NCI-H524 (cell line): ENCODE measurements around the gene STIMATE.

Source experiments
- DNase-seq, 2 experiments: peaks; one replicate each; lab custom pipeline; 2025; lab: John Stamatoyannopoulos, UW

STIMATE gene

GRCh38 chr3:52897130-52898122 lies at the start of gene STIMATE:
STIMATE (minus strand) TSS chr3:52897548; CDS start chr3:52897450, 98 bp downstream.
- peak; percentile 29 to 69 for DNase-seq

DNA sequence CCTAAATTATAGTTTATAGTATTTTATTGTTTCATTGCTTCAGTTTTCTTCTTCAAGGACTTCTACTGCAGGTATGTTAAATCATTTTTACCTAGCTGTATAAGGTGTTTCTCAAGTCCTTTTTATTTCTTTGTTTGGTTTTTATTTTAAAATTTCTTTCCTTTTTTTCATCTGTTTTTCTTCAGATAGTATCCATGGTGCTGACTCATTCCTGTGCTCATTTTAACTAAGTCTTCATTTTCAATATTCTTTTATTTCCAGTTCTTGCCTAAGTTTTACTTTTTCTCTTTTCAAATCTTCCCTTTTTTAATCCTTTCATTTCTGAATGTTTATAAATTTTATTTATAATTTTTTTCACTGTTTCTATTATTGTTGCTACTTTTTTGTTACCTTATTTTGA lies 42.3 kb upstream of the STIMATE start:
- DNase-seq = no peak

GRCh38 chr3:52934630-52935530 lies 37.5 kb upstream of the STIMATE start:
- peak; percentile 30 to 72 for DNase-seq

DNA sequence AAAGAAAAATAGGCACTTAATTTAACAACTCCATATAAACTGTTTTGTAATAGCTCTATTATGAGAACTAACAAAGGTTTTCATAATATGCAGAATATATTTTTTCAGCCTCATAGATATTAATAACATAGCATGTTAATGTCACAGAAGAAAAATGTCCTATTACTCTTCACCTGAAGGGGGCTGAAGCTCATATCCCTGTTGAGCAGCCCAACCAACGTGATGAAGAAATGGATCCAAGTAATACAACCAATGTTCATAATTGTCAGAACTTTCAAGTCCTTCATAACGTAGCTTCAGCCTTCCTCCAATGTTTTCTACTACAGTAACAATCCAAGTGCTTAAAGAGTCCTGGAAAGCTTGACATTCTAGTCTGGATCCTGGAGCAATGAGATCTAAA lies 34.5 kb upstream of the STIMATE start:
- DNase-seq = no peak

DNA sequence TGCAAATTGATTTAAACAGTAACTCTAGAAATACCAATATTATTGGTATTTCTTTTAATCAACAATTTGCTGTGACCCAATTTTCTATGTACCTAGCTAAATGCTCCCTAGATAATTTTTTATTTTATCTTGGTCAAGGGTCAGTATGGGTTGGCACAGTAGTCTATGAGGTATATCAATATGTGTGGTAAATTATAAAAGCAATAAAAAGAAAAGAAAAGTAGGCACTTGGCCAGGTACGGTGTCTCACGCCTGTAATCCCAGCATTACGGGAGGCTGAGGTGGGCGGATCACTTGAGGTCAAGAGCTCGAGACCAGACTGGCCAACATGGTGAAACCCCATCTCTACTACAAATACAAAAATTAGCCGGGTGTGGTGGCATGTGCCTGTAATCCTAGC lies 34.0 kb upstream of the STIMATE start:
- DNase-seq = no peak

GRCh38 chr3:52930748-52931147 lies 33.4 kb upstream of the STIMATE start:
- DNase-seq = no peak

DNA sequence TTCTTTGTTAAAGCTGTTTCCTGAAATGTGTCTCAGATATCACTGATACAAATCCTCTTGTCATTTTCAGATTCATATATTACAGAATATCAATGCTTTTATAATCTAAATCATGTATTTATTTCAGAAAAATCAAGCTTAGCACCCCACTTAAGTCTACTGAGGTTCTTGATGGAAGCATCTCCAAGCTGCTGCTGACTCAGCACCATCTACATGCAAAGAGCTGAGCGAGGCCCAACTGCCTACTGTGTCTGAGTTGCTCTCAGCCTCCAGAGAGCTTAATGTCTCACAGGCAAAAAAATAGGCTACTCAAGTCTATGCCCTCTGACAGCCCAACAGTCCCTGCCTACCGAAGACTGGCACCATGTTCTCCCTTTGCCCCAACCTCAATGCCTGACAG lies 29.2 kb upstream of the STIMATE start:
- DNase-seq = no peak

DNA sequence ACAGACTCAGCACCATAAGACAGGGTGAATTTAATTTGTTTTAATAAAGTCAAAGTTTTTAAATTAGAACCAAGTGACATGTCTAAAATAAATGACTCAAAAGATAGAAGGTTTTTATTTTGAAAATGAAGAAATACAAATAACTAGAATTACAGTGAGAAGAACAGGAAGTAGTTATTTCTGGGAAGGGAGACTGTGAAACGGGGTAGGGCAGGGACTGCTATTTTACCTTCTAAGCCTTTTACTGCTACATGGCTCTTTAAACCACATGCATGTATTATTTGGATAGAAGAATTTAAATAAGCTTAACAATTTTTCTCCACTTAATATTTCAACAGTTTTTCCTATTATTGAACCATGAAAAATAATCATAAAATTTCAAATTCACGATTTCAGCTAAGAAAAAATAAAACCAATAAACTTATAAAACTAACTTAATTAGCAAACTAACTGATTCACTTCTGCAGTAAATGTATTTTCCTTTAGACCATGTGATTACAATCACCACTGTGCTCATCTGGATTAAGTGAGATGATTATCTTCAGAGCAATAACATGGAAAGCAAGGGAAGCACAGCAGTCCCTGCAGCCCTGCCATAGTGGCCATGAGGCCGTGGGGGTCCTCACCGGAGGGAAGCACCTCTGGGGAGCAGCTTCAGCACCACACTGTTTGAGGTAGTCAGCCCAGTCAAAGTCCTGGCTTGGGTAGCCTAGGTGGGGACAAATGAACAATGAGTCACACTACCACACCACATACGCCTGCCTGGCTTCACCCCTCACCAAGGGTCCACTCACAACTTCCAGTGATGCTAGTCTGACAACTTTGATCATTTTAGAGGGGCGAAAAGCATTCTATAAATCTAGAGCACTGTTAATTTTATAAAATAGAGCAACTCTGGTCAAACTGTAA lies 28.3 kb upstream of the STIMATE start:
- DNase-seq = no peak

GRCh38 chr3:52923963-52924362 lies 26.6 kb upstream of the STIMATE start:
- DNase-seq = no peak

GRCh38 chr3:52920841-52921240 lies 23.5 kb upstream of the STIMATE start:
- no peak for DNase-seq

DNA sequence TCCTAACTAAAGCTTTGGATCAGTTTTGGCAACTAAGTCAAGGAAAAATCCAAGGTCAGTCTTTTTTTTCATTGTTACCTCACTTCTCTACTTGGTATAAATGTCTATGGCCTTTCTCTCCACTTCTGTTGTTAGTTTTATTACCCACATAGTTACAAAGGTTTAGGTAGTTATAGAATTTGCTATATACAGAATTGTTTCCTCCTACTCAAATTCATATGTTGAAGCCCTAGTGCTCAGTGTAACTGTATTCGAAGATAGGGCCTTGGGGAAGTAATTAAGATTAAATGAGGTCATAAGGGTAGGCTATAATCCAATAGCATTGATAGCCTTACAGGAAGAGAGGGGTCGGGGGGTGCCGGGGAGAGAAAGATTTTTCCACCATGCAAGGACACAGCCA lies 19.7 kb upstream of the STIMATE start:
- no peak for DNase-seq

DNA sequence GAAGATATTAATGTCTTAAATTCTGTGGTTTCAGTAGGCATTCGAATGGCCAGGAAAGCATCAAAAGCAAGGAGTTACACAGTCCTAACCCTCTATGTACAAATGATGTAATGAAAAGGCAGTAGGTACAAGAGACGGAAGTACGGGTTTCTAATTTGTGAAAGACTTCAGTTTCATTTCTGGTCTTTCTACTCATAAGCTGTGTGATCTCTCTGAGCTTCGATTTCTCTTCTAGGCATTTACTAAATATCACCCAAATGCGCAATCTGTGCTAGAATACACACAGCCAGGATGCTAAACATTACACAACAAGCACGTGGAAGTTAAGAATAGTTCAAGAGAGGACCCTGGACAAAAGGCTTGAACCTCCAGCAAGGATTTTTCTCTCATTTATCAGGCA lies 17.9 kb upstream of the STIMATE start:
- DNase-seq = no peak

DNA sequence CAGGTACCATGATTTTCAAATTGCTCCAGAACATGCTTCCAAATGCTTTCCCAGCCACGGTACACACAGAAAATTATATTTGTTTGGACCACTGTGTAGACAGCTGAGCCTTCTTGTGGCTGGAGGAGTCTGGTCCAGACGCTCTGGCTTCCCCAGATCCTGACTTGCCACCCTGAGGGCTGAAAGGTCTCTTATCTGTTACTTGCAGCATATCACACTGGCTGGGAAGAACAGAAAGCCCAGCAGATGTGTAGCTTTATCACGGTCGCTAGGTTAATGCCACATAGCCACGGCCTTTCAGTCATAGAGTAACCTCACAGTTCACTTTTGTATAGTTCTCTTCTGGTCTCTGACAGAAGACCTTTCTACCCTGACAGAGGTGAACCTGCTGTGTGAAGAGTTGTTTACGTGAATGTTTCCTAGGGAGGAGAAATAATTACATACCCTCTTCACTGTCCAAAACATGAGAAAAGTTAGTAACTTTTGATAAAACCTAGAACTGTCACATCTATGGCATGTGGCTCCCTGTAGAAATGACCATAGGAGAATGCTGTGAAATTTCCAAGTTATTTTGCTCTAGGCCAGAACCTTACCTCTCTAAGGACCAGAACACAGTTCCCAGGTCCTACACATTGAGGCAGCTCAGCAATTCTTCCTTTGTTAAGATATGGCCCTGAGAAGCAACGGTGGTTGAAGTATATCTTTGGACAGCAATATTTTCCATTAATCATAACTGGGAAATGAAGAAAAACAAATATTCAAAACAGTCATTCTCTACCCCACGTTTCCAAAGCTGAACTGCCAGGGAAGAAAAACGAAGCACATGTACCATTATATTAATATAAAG lies 15.8 kb upstream of the STIMATE start:
- no peak for DNase-seq

GRCh38 chr3:52910823-52911222 lies 13.5 kb upstream of the STIMATE start:
- DNase-seq = no peak

GRCh38 chr3:52907497-52907896 lies 10.1 kb upstream of the STIMATE start:
- no peak for DNase-seq

DNA sequence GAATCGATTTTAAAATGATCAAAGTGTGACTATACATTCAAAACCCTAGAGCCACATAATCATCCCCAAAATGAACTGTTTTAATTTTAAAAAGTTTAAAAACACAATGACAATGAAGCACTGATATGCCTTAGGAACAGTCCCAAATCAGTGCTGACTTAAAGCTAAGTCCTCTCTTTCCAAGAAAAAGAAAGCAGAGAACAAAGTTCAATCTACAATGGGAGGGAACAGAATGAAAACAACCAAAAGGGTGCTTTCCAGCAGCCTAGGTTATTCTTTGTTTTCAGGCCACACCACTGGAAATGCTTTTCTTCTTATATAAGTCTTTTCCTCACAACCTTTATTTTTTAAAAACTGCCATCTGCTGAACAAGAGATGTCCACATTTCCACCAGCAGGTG lies 7.2 kb upstream of the STIMATE start:
- no peak for DNase-seq

GRCh38 chr3:52904000-52904399 lies 6.7 kb upstream of the STIMATE start:
- no peak for DNase-seq

- DNase-seq = peak in 1 of 2 experiments; percentile 1
These were observed 735 bp downstream of the STIMATE start for GRCh38 chr3:52896613-52897012.

GRCh38 chr3:52896151-52896550 lies 1.2 kb downstream of the STIMATE start:
- DNase-seq = no peak

- no peak for DNase-seq
These were observed 1.9 kb downstream of the STIMATE start for GRCh38 chr3:52895418-52895817.

GRCh38 chr3:52894756-52895155 lies 2.6 kb downstream of the STIMATE start:
- no peak for DNase-seq
